Right ventricle myocardium superior (tissue), 1 donor: Measurements from ENCODE around the gene TBCK. TPM values are rescaled to one million over a fixed set of nuclear protein-coding genes. Genes with fewer than 3 reads are reported as not detected.
A peak's percentile ranks its signal among the peaks of the same experiment; 100 is the strongest.
"Not testable (repeated sequence)": the region's sequence is repeated elsewhere in the genome, so short reads cannot be mapped to it uniquely, and the experiment has no call there.

Experiments
- ATAC-seq: fragments of 200-7000 bp; cut with Tn5 transposase; one replicate; pipeline ENCODE4 v1.9.1; 2020; ENCODE audit warnings: mild to moderate bottlenecking; ENCODE audit not compliant: poor library complexity
- DNase-seq: peaks from one replicate; pipeline ENCODE4 v3.0.0-alpha.2; 2020
- intact Hi-C: fragments of 100-400 bp; cut with DNase I; formaldehyde crosslinking; loops from one replicate; pipeline ENCODE4 v1.11.2; 2022
- total RNA-seq: library from RNA; stranded (reverse); fragmentation: NEBNext Ultra II Directional; extraction: Animal tissue kit (Norgen Biotek cat#: 25700); gene quantifications from one replicate; pipeline ENCODE4 v1.2.1, GENCODE V29; 2021
- donor health status: DM: no; HTN: yes; CAD: no; lungs with severe emphysema.

Gene TBCK
- total RNA-seq, 1 donor from 2014 or later = 17.0 TPM

DNA sequence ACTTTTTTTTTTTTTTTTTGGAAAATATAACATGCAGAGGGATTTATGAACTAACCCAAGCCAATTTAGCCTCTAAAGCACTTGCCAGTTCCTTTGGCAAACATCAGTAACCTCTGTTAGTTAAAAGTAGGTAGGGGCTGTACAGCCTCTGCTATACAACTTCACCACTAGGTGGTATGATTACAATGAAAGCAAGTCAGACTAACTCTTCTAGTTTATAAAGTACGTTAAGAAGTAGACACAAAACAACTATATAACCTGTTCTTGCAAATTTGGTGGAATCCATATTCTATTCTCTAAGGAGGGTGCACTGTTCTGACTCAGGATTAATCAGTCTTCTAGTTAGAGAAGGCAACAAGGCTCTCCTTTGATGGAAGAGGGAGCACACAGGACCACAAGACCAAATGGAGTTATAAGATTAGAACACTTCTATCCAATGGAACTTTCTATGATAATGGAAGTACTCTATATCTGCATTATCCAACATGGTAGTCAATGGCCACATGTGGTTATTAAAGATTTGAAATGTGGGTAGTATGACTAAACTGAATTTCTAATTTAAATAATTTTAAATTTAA is 13.1 kb upstream of the TBCK start:
- ATAC-seq = peak; percentile 59
- intact Hi-C loops = no loop called here

DNA sequence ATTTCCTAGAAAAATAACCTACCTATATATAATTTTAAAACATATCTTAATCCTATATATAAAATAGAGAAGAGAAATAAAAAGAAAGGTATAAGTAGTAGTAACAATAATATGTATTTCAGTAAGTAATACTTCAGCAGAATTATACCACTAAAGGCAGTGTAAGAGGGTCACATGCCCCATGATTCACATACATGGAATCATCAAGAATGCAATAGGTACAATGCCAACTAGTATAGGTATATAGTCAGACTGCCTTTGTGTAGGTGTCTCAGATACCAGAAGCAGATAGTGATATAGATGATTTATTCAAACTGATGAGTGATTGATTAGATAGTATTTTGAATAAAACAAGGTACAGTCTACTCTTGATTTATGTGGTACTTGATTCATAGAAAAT is 9.8 kb upstream of the TBCK start:
- intact Hi-C loops = no loop called here
- no peak for ATAC-seq
- DNase-seq = no peak

More for the DNA sequence above, 13.1 kb upstream of the TBCK start:
- no peak for DNase-seq

DNA sequence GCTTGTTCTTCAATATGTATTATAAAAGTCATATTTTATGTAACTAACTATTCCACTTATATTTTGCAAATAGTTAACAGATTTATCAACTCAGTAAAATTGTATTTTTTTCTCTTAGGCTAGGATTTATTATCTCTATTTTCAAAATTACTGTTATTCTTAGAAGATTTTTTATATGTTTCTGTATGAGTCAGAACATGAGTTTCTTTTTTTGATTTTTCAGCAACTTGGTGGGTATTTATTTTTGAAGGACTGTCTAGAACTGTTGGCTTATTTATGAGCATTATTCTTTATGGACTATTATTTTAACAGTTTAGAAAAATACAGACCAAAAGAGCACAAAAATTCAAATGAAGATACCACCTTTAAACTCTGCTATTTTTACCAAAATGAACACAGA is 7.1 kb upstream of the TBCK start:
- DNase-seq (no peak), ATAC-seq (no peak)
- intact Hi-C loops = no loop called here

DNA sequence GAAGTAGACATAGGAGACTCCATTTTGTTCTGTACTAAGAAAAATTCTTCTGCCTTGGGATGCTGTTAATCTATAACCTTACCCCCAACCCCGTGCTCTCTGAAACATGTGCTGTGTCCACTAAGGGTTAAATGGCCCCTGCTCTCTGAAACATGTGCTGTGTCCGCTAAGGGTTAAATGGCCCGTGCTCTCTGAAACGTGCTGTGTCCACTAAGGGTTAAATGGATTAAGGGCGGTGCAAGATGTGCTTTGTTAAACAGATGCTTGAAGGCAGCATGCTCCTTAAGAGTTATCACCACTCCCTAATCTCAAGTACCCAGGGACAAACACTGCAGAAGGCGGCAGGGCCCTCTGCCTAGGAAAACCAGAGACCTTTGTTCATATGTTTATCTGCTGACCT is 5.8 kb upstream of the TBCK start:
- DNase-seq, ATAC-seq, intact Hi-C loops: not testable (repeated sequence)

DNA sequence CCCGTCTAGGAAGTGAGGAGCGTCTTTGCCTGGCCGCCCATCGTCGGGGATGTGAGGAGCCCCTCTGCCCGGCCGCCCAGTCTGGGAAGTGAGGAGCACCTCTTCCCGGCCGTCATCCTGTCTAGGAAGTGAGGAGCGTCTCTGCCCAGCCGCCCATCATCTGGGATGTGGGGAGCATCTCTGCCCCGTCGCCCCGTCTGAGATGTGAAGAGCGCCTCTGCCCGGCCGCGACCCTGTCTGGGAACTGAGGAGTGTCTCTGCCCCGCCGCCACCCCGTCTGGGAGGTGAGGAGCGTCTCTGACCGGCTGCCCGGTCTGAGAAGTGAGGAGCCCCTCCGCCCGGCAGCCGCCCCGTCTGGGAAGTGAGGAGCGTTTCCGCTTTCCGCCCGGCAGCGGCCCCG is 5.2 kb upstream of the TBCK start:
- intact Hi-C loops, ATAC-seq, DNase-seq: not testable (repeated sequence)

DNA sequence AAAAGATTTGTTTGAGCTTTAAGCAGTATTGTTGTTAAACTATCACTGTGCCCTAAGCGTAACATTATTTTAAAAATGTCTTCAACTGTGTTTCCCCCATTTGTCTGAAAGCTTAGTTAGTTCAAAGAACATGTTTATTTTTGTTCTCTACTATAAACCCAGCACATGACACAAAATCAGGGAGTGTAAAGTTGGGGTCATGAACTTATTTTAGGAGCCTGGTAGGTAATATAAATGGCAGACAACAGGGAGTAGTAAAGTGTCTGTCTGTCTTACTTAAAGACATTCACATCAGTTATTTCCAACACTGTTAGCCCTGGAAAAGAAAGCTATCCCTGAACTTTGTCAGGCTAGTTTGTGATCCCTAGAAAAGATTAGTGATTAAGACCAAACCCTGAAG is 4.2 kb upstream of the TBCK start:
- intact Hi-C loops = no loop called here
- DNase-seq (no peak), ATAC-seq (no peak)

DNA sequence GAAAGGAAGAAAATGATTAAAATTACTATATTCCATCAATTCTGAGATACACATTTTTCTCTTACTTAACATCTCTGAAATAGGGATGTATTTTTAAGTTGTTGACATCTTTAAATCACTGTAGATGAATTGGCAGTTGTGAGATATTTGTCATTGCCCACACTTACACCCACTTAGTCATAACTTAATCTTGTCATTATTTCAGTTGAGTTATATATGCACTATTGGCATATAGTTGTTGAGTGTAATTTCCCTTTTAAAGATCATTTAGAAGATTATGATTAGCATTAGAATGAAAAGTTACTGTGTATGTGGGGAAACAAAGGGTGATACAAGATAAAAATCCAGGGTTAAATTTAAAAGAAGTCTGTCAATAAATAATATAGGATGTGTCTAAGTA is 2.5 kb upstream of the TBCK start:
- ATAC-seq (no peak), DNase-seq (no peak)
- intact Hi-C loops = no loop called here

DNA sequence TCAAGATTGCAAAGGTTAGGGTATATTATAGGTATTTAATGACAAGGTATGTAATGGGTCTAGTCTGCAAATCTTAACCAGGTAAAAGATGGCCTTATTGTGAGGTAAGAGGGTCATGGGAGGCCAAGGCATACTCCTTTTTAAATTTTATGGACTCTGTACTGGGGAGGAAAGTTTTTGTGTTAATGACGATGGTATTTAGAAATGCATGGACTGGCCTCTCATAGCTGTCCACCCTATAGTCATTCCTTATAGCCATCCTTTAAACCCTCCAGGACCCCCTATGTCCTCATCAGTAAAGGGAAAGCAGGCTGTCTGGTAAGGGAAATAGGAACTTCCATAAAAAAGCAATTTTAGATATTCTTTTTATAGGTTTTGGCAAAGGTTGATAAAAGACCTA is 1.8 kb upstream of the TBCK start:
- intact Hi-C loops = no loop called here
- no peak for DNase-seq
- no peak for ATAC-seq

DNA sequence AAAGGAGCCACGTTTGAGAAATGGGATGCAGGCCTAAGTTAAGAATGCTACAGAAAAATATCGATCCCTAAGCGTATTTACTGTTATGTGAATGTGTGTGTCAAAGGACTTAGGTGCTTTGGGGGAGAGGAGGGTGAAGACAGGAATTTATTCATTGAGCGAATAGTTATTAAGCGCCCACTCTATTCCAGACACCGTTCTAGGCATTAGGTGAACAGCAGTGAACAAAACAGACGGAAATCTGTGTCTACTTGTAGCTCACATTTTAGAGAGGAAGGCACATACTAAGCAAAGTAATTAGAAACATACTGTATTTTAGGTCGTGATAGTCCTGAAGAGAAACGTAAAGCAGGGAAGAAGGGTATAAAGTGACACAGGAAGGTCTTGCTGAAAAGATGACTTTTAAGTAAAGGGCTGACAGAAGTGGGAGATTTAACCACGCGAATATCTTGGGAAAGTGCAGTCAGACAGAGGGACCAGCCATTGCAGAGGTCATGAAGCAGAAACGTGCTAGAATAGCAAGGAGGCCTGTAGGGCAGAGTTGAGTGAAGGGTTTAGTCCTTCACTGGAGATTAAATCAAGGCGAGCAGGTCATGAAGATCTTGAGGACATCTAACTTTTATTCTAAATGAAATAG is 882 bp upstream of the TBCK start:
- DNase-seq = no peak
- no peak for ATAC-seq
- intact Hi-C loops = no loop called here

DNA sequence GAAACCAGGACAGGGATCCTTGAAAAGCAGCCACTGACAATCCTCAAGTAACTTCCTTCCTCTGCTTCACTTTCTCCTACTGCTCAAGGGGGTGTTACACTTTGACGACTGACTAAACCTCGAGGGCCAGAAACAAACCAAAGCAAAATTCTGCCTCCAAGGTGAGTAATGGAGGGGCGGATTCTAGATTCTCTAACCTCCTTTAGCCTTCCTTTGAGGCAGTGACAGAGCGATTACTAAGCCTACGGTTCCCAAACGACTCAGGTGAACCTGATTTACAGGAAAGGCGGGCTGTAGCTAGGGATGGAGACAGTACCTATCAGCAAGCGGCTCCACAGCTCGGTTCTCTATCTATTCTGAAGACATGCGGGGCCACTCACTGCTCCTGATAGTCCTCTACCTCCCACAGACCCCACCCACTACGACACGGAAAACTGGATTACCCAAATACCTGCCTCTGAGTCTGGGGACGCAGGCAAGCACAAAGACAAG is 487 bp downstream of the TBCK start:
- no peak for DNase-seq
- intact Hi-C loops = no loop called here
- peak; percentile 5 for ATAC-seq

DNA sequence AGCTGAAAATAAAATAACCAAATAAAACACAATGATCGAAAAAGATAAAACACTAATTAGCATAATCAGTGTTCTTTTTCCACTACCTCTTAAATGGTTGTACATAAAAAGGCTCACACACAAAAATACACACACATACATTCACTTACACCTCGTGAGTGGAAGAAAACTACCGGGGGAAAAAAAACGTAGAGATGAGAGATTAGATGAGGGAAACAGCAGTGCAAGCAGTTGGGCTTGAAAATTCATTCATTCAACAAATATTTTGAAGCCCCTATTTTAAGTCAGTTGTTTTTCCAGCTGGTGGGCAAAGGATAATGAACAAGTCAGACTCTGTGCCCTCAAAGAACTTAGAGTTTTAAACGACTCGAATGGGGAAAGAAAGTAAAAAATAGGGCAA is 1.0 kb downstream of the TBCK start:
- intact Hi-C loops = no loop called here
- ATAC-seq (no peak), DNase-seq (no peak)

DNA sequence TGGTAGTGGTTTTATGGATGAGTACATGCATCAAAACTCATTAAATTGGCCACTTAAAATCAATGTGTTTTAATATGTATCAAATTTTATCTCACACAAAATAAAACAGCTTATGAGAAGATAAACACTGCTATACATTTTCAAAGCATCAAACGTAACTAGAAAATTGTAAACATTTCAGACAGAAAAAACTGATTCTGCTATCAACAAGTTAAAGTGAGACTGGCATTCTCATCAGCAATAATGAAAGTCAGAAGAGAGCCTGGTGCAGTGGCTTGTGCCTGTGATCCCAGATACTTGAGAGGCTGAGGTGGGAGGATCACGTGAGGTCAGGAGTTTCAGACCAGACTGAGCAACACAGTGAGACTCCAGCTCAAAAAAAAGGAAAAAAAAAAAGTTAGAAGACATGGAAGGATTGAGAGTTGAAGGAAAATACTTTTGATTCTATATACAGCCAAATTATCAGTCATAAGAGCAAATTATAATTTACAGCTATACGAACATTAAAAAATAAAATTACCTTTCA is 2.9 kb downstream of the TBCK start:
- intact Hi-C loops = no loop called here
- ATAC-seq = no peak

DNA sequence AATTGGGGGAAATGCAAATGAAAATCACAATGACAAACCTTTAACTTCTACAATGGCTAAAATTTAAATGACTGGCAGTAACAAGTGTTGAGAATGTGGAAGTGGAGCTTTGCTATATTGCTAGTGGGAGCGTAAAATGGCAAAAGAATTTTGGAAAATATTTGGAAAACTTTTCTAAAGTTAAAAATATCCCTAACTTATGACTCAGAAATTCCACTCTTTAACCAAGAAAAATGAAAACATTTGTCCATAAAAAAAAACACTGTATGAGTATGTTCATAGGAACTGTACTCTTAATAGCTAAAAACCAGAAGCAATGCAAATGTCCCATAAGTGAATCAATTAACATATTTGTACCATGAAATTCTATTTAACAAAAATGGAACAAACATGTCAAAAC is 3.6 kb downstream of the TBCK start:
- intact Hi-C loops = no loop called here
- ATAC-seq = no peak
- no peak for DNase-seq

More for the DNA sequence above, 2.9 kb downstream of the TBCK start:
- DNase-seq = no peak

DNA sequence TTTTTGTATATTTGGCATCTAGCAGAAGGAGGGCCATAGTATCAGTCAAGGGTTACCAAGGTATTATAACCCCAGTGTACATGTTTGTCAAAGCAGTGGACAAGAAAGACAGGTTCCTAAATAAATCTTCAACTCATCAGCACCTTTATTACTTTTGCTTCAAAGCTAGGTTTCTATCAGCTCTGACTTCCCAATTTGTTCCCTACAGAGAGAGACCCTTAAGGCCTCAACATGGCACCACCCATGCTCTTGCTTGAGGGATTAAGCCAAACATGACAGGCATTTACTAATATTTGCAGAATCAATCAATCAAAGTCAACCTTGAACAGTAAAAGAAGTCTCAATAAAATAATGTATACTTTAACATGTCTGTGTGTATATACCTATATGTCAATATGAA is 9.4 kb downstream of the TBCK start:
- ATAC-seq = no peak
- intact Hi-C loops = no loop called here
- no peak for DNase-seq

DNA sequence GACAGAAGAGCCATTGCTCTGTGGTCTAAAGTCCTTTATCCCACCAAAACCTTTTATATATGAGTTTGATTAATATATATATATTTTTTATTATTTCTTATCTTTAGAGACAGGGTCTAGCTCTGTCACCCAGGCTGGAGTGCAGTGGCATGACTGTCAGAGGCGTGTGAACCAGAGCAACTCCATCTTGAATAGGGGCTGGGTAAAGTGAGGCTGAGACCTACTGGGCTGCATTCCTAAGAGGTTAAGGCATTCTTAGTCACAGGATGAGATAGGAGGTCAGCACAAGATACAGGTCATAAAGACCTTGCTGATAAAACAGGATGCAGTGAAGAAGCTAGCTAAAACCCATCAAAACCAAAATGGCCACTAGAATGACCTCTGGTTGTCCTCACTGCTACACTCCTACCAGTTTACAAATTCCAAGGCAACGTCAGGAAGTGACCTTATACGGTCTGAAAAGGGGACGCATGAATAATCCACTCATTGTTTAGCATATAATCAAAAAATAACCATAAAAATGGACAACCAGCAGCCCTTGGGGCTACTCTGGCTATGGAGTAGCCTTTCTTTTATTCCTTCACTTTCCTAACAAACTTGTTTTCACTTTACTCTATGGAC is 10.5 kb downstream of the TBCK start:
- intact Hi-C loops = no loop called here
- ATAC-seq = no peak
- no peak for DNase-seq

DNA sequence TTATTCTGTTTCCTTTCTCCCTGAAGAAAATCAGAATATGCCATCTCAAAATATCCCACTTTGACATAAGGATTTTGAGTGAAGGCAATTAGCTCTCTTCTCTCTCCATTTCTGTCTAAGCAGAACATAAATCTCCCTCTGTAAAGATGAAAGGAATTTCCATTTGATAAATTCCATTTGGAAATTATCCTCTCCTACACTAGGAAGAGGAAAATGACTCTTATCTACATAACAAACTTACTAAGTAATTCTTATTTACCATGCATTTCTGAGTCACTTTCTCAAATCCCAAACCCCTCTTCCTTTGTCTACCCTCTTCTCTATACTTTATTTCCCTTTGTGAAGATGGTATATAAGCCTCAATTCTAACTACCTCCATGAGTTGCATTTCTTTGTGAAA is 11.4 kb downstream of the TBCK start:
- no peak for DNase-seq
- no peak for ATAC-seq
- intact Hi-C loops = no loop called here

DNA sequence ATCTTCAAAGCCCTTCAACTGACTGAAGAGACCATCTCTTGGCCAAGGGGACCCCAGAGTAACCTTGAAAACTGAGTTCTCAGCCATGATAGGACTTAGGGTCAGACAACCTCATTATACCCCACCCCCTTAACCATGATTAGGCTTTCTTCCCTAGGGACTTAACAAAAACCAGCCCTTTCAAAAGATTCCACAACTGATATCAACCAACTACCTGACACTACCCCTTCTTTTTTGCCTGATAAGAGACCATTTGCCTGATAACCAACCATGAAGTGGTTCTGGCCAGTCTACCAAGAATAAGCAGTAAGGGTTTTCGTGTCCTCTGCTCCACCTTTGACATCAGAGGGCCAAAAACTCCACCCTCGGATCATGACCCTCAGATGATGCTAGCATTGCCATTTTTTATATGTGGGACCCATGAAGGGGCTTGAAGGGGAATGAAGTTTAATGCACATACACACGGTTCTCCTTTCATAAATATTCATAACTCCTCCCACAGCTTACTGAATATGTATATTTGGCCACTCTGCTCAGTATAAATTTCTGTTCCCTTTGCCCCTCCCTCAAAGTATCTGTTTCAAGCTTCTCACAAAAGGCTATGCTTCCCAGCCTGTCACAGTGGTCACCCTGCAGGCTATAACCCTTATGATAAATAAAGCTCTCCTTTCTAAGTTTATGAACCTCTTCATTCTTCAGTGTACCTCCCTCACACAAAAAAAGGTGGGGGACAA is 12.3 kb downstream of the TBCK start:
- DNase-seq (no peak), ATAC-seq (no peak)
- intact Hi-C loops = no loop called here

DNA sequence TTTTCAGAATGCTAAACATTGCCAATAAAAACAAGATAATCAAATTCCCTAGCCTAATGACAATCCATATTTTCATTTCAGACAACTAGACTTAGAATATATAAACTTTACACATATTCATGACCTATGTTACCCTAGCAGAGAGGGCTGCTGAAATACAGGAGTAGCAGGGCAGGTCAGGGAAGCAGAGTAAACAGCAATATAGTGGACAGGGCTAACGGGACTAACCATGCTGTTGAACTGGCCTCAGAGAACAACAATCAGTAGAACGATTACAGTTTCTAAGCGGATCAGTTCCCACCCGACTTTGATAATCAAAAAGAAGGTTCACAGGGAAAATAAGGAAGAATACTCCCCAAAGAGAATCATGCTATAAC is 14.0 kb downstream of the TBCK start:
- ATAC-seq (no peak), DNase-seq (no peak)
- intact Hi-C loops = no loop called here

DNA sequence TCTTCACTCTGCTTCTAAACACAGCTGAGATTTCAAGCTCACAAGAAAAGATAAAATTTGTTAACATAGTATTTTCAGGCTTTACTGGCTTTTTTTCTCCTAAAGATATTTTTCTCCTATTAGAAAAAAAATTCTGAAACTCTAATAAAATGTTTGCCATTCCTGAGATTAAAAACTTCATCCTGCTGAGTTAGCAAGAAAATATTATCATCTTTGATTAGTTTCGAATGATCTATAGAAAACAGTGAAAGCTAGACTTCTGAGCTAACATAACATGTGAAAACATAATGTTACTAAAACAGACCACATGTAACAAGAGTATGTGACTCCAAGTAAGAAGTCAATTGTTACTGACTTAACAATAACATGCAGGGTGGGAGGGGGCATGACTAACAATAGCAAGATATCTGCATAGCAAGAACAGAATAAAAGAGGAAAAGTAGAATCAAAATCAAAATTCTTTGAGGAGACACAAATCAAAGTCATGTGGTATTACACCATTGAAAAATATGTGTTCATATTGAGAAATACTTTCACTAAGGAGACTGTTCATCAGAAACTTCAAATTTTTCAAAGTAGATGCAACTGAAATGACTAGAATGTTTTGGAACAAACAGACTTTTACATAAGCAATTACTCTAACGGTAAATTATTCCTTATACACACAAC is 14.5 kb downstream of the TBCK start:
- ATAC-seq = no peak
- no peak for DNase-seq
- intact Hi-C loops = no loop called here
